Common myeloid progenitor, CD34-positive (primary cell): Measurements from ENCODE around the gene MTCH1.
A peak's percentile ranks its signal among the peaks of the same experiment; 100 is the strongest.
"Not testable (repeated sequence)": the region's sequence is repeated elsewhere in the genome, so short reads cannot be mapped to it uniquely, and the experiment has no call there.

Experiments used
- CTCF ChIA-PET: fragments of 350-600 bp; sonication (Branson Sonifier 250); formaldehyde crosslinking; loops from one replicate; lab custom pipeline; 2021; ENCODE audit warnings: antibody characterized with exemption; lab: Charles Lee
- POLR2A ChIA-PET: fragments of 350-600 bp; sonication (Branson Sonifier 250); formaldehyde crosslinking; loops from one replicate; lab custom pipeline; 2021; ENCODE audit warnings: antibody characterized with exemption; lab: Charles Lee
- DNase-seq, 3 donors: peaks; one replicate each; pipeline versions ENCODE4 v3.0.0 to v3.0.0-alpha.2; 2013
- H3K27ac ChIP-seq, 2 experiments: 1 replicate in 1 of 2; 2 replicates in 1 of 2; pipeline ENCODE4 v1.7.0; 2013; ENCODE audit warnings: inconsistent platforms in 2 of 2, low read length in 2 of 2, mild to moderate bottlenecking in 2 of 2, low read depth in 1 of 2, moderate library complexity in 1 of 2; ENCODE audit not compliant: severe bottlenecking in 2 of 2, insufficient read depth in 1 of 2, poor library complexity in 1 of 2
- H3K27me3 ChIP-seq, 5 experiments: replicated peaks in 2 of 5; 1 replicate in 3 of 5; 2 replicates in 2 of 5; pipeline versions ENCODE4 v1.6.1 to v1.7.0; 2013; ENCODE audit warnings: low read length in 4 of 5, mild to moderate bottlenecking in 2 of 5, moderate library complexity in 2 of 5, inconsistent platforms in 1 of 5; ENCODE audit not compliant: insufficient read depth in 5 of 5, control insufficient read depth in 4 of 5
- H3K36me3 ChIP-seq, 4 experiments: 1 replicate in 2 of 4; 2 replicates in 2 of 4; pipeline versions ENCODE4 v1.6.1 to v1.7.0; 2013; ENCODE audit warnings: low read length in 3 of 4, control low read depth in 1 of 4, mild to moderate bottlenecking in 1 of 4; ENCODE audit not compliant: control insufficient read depth in 4 of 4, insufficient read depth in 4 of 4
- H3K4me1 ChIP-seq, 4 experiments: 1 replicate in 3 of 4; 2 replicates in 1 of 4; pipeline versions ENCODE4 v1.6.1 to v1.7.1; 2013; ENCODE audit warnings: low read length in 3 of 4, mild to moderate bottlenecking in 3 of 4, control low read depth in 1 of 4, inconsistent platforms in 1 of 4, moderate library complexity in 1 of 4; ENCODE audit not compliant: control insufficient read depth in 4 of 4, insufficient read depth in 4 of 4; ENCODE audit errors: control extremely low read depth in 1 of 4
- H3K4me3 ChIP-seq, 7 experiments: 1 replicate in 4 of 7; 2 replicates in 3 of 7; pipeline versions ENCODE4 v1.5.1 to v1.7.0; 2013; ENCODE audit warnings: mild to moderate bottlenecking in 7 of 7, low read length in 6 of 7, moderate library complexity in 6 of 7, inconsistent platforms in 2 of 7, low read depth in 2 of 7, control low read depth in 1 of 7; ENCODE audit not compliant: insufficient read depth in 4 of 7, control insufficient read depth in 1 of 7; ENCODE audit errors: extremely low read depth in 1 of 7
- H3K9me3 ChIP-seq, 5 experiments: 1 replicate in 4 of 5; 2 replicates in 1 of 5; pipeline versions ENCODE4 v1.6.1 to v1.7.1; 2013; ENCODE audit warnings: low read length in 4 of 5, mild to moderate bottlenecking in 2 of 5, inconsistent platforms in 1 of 5, low read depth in 1 of 5, moderate library complexity in 1 of 5; ENCODE audit not compliant: control insufficient read depth in 4 of 5, insufficient read depth in 2 of 5; ENCODE audit errors: control extremely low read depth in 1 of 5
- WGBS: methylation state at CpG from one replicate; pipeline ENCODE4 v1.1.5; 2013; ENCODE audit not compliant: insufficient coverage; 5-methylcytosine and 5-hydroxymethylcytosine counted together

MTCH1 gene

DNA sequence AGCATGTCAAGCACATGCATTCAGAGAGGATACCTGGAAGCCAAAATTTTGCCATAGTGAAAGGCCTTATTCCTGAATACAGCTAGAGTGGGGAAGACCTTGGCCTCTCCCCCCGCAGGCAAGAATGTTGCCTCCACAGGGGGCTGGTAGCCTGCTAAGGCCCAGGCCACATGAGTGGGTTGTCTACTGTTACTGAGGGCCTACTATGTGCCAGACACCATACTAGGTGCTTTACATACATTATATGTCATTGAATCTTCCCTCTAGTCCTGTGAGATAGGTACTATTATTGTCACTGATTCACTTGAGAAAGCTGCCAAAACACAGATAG lies 32.1 kb downstream of the MTCH1 start:
- ChIA-PET CTCF (interaction anchor here (0.7 to 2.5 kb wide), 10 partner anchors 9 to 80 kb away, joined by 3 to 8 read pairs (median 3); partner anchors contain the start of gene PPIL1), POLR2A (interaction anchor here (1.2 to 1.6 kb wide), 3 partner anchors 10 to 42 kb away, joined by 4 to 5 read pairs (median 4); partner anchors contain the start of gene MTCH1)
- Histone ChIP-seq H3K27ac (no peak overlapping the region), H3K4me3 (no peak overlapping the region), H3K4me1 (peaks cover 0 to 29% (median 23%) of the 10 kb centered on the region in 4 experiments), H3K27me3 (peaks cover 0 to 77% (median 32%) of the 10 kb centered on the region in 5 experiments), H3K9me3 (no peaks in the 10 kb centered on the region), H3K36me3 (no peaks in the 10 kb centered on the region)
- DNase-seq = no peak
- 67% methylated on average over 1 of the region's 1 CpG for WGBS

DNA sequence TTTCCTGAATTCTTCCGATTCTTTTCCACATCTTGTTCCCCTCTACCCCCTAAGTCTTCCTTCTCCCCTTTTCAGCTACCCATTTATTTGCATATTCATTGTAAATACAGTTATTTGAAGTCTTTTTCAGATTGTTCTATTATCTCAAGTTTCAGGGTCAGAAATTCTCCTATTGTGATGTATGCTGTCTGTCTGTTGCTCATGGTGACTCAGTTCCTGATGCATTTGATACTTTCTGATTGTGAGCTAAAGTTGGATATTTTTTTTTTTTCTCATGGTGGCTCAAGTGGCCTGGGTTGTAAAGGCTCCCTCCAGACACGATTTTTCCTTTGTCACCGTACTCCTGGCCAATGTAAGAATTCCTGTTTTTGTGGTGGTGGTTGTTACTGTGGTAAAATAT lies 36.4 kb downstream of the MTCH1 start:
- POLR2A ChIA-PET = no interaction called here
- no peaks in the 10 kb centered on the region for H3K9me3 ChIP-seq
- no CpG with 5 or more reads among the region's 3 CpGs for WGBS
- no peaks in the 10 kb centered on the region for H3K36me3 ChIP-seq
- H3K27ac ChIP-seq = no peak overlapping the region
- CTCF ChIA-PET = no interaction called here
- DNase-seq = no peak
- peaks cover 0 to 45% (median 8%) of the 10 kb centered on the region in 5 experiments for H3K27me3 ChIP-seq
- H3K4me3 ChIP-seq = no peak overlapping the region
- peaks cover 5 to 21% (median 18%) of the 10 kb centered on the region in 4 experiments for H3K4me1 ChIP-seq

DNA sequence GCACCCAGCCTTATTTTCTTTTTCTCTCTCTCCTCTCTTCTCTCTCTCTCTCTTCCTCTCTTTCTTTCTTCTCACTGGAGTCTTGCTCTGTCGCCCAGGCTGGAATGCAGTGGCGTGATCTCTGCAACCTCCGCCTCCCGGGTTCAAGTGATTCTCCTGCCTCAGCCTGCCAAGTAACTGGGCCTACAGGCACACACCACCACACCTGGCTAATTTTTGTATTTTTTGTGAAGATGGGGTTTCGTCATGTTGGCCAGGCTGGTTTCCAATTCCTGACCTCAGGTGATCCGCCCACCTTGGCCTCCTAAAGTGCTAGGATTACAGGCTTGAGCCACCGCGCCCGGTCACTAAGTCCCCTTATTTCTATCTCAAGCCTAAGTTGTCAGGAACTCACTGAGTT lies 36.9 kb downstream of the MTCH1 start:
- DNase-seq, H3K4me3 ChIP-seq, POLR2A ChIA-PET: not testable (repeated sequence)

DNA sequence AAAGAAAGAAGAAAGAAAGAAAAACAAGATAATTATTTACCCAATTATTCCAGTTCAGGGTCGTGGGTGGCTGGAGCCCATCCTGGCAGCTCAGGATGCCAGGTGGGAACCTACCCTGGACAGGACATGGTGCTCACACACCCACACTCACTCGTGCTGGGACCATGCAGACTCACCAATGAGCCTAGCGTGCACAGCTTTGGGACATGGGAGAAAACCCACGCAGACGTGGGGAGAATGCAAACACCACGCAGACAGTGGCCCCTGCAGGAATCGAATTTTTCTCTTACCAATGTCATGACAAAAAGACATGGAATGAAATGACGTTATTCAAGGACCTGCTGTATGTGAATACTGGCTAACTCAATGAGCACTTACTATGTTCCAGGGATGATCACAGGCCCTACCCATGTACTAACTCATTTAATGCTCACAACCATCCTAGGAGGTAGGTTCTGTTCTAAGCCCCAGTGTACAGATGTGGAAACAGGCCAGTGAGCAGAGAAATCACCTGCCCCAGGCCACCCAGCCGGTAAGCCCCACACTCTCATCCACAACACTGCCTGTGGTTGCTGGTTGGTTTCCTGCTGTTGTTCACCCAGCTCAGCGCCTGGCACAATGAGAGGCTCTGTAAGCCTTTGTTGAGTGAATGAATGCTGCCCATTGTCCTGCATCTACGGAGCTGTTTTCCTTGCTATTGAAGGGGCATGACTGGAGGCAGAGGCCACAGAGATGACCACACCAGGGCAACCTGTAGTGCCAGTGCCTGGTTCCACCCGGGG lies 38.2 kb downstream of the MTCH1 start:
- Histone ChIP-seq H3K27me3 (peaks cover 0 to 47% (median 8%) of the 10 kb centered on the region in 5 experiments), H3K4me3 (no peak overlapping the region), H3K36me3 (no peaks in the 10 kb centered on the region), H3K9me3 (no peaks in the 10 kb centered on the region), H3K27ac (no peak overlapping the region), H3K4me1 (peaks cover 5 to 9% (median 6%) of the 10 kb centered on the region in 4 experiments)
- ChIA-PET POLR2A (no interaction called here), CTCF (interaction anchor here (0.6 to 1.5 kb wide), 2 partner anchors 8 to 14 kb away, joined by 3 to 4 read pairs; no protein-coding TSS in a partner anchor)
- DNase-seq = peak in 1 of 3 donors; percentile 16
- WGBS = 76% methylated on average over 8 of the region's 12 CpGs

More for the DNA sequence above, 36.9 kb downstream of the MTCH1 start:
- Histone ChIP-seq H3K27me3 (peaks cover 0 to 48% (median 8%) of the 10 kb centered on the region in 5 experiments), H3K4me1 (peaks cover 5 to 15% (median 13%) of the 10 kb centered on the region in 4 experiments)
- H3K9me3 ChIP-seq, H3K36me3 ChIP-seq, H3K27ac ChIP-seq, CTCF ChIA-PET: not testable (repeated sequence)
- WGBS = 75% methylated on average over 6 of the region's 9 CpGs

DNA sequence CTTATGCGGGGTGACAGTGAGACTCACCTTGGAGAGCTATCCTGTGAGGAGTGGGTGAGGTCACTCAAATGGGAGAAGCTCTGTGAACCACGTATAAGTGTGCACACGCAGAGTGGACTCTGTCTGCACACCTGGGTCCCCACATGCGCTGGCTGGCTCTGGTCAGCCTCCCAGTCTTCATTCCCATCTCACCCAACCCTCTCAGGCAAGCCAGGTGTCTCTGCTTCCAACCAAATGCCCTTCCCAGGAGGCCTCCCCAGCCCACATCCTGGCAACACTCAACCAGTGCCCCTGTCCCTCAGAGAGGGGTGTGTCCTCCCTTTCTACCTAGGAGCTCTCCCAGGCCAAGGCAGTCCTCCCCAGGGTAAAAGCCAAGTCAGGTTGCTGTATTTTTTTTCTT lies 39.5 kb downstream of the MTCH1 start:
- Histone ChIP-seq H3K9me3 (no peaks in the 10 kb centered on the region), H3K27ac (no peak overlapping the region), H3K4me3 (no peak overlapping the region), H3K27me3 (peaks cover 0 to 36% (median 8%) of the 10 kb centered on the region in 5 experiments), H3K4me1 (peaks cover 5 to 9% (median 6%) of the 10 kb centered on the region in 4 experiments), H3K36me3 (no peaks in the 10 kb centered on the region)
- POLR2A ChIA-PET = no interaction called here
- no peak for DNase-seq
- CTCF ChIA-PET = interaction anchor here (1.5 kb wide), 1 partner anchor 9 kb away, joined by 4 read pairs; no protein-coding TSS in a partner anchor
- 87% methylated on average over 4 of the region's 4 CpGs for WGBS

DNA sequence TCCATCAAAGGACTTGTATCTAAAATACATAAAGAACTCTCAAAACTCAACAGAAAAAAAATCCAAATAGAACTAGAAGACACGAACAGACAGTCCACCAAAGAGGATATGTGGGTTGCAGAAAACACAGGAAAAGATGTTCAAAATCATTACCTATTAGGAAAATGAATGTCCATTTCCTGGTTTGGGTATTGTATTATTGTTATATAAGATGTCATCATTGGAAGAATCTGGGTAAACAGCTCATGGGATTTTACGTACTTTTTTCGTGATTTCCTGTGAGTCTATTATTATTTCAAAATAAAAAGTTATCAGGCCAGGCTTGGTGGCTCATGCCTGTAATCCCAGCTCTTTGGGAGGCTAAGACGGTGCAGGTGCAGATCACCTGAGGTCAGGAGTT lies 40.7 kb downstream of the MTCH1 start:
- Histone ChIP-seq H3K9me3 (no peaks in the 10 kb centered on the region), H3K4me1 (peaks cover 5 to 9% (median 6%) of the 10 kb centered on the region in 4 experiments), H3K27me3 (peaks cover 0 to 29% (median 8%) of the 10 kb centered on the region in 5 experiments), H3K27ac (no peak overlapping the region), H3K4me3 (no peak overlapping the region), H3K36me3 (no peaks in the 10 kb centered on the region)
- no CpG with 5 or more reads among the region's 4 CpGs for WGBS
- POLR2A ChIA-PET = no interaction called here
- CTCF ChIA-PET = no interaction called here
- DNase-seq = no peak

DNA sequence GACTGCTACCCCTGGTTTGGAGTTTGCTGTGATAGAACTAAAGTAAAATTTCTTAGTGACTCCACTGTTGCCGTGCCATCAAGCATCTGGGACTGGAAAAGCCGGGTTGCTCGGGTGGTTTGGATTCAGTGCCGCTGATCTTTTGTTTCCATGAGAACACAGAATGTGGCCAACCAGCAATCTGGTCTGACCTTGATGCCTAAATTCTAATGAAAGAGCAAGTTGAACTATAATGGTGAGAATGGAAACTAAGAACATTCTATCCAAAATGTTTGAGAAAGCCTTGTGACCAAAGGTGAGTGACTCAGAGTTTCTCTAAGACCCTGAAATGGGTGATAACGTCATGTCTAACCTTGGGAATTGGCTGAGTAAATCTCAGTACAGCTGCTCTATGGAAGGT lies 41.3 kb downstream of the MTCH1 start:
- Histone ChIP-seq H3K27me3 (peaks cover 0 to 29% (median 5%) of the 10 kb centered on the region in 5 experiments), H3K27ac (no peak overlapping the region), H3K9me3 (no peaks in the 10 kb centered on the region), H3K4me1 (peaks cover 5 to 9% (median 6%) of the 10 kb centered on the region in 4 experiments), H3K4me3 (no peak overlapping the region), H3K36me3 (no peaks in the 10 kb centered on the region)
- ChIA-PET CTCF (no interaction called here), POLR2A (no interaction called here)
- 96% methylated on average over 5 of the region's 5 CpGs for WGBS
- DNase-seq = no peak
